ENCODE data around the gene CENPX.
A peak's percentile ranks its signal among the peaks of the same experiment; 100 is the strongest.
"Not testable (repeated sequence)": the region's sequence is repeated elsewhere in the genome, so short reads cannot be mapped to it uniquely, and the experiment has no call there.

CENPX gene

GRCh38 chr17:81995463-81996231 lies 27.0 kb downstream of the CENPX start:
- DNase-seq, result no peak

GRCh38 chr17:81994593-81995462 lies 27.9 kb downstream of the CENPX start:
- no peak for DNase-seq

GRCh38 chr17:81993729-81994592 lies 28.7 kb downstream of the CENPX start:
- DNase-seq, result no peak

GRCh38 chr17:81992306-81993102 lies 30.2 kb downstream of the CENPX start:
- no peak for DNase-seq

GRCh38 chr17:81991684-81992305 lies 30.9 kb downstream of the CENPX start:
- peak; percentile 61 for DNase-seq

GRCh38 chr17:81990836-81991683 lies 31.6 kb downstream of the CENPX start:
- no peak for DNase-seq

- no peak for DNase-seq
Observed at GRCh38 chr17:81987161-81987770, 35.4 kb downstream of the CENPX start.

GRCh38 chr17:81986606-81987005 lies 36.1 kb downstream of the CENPX start:
- no peak for DNase-seq

- DNase-seq, result no peak
Observed at GRCh38 chr17:81984773-81985410, 37.8 kb downstream of the CENPX start.

- no peak for DNase-seq
Observed at GRCh38 chr17:81983639-81984373, 38.9 kb downstream of the CENPX start.

GRCh38 chr17:81983011-81983638 lies 39.6 kb downstream of the CENPX start:
- no peak for DNase-seq

- DNase-seq, result not testable (repeated sequence)
Observed at GRCh38 chr17:81981511-81981910, 41.2 kb downstream of the CENPX start.

- DNase-seq, result no peak
Observed at GRCh38 chr17:81980707-81981343, 41.9 kb downstream of the CENPX start.

- no peak for DNase-seq
Observed at GRCh38 chr17:81980122-81980521, 42.6 kb downstream of the CENPX start.

- no peak for DNase-seq
Observed at GRCh38 chr17:81978524-81979298, 44.0 kb downstream of the CENPX start.

- DNase-seq, result peak; percentile 85
Observed at GRCh38 chr17:81977211-81977808, 45.4 kb downstream of the CENPX start, which contains the start of gene ASPSCR1. ASPSCR1 (plus strand) TSS chr17:81977629; CDS start chr17:81977647, 18 bp downstream.

Measured in NCI-H1694 (cell line).